ENCODE results near the gene PHKB. TPM values are rescaled to one million over a fixed set of nuclear protein-coding genes. Genes with fewer than 3 reads are reported as not detected.

PHKB gene
- total RNA-seq, 4 donors from 2014 or later, result 71.4 to 114 (median 90.1) TPM

DNA sequence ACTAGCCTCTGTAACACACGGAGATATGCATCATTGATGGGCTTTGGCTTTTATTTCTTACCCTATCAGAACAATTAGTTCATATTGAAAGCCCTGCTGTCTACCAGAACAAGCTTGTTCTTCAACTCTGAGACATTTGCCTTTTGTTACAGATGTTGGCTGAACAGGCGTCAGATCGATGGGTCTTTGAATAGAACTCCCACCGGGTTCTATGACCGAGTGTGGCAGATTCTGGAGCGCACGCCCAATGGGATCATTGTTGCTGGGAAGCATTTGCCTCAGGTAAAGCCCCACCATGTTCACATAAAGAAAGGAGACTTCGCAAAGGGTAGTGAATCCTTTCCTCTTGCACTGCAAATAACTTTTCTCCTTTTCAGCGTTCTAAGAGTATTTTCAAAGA, 232.1 kb downstream of the PHKB start:
- no peak for TF ChIP-seq CTCF (IDR thresholded peaks at IDR 0.05; ENCODE audit: low read depth)

GRCh38 chr16:47694543-47694942, 233.4 kb downstream of the PHKB start:
- TF ChIP-seq CTCF (IDR thresholded peaks at IDR 0.05; ENCODE audit: low read depth), result no peak

DNA sequence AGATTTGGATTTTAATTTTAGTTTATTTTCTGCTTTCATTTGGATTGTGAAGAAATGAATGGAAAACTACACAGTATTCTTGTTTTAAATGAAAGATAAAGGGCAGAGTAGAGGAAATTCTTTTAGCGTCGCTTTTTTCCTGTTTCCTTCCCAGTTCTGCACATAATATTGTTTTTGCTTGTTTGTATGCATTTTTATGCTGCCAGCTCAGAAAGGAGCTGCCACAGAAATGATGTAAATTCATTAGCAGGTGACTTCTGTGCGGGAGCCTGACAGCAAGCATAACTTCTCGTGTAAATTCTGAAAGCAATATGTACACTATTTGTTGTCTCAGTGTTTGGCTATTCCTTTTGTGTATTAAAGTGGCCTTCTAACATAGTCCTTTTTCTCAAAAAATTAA, 234.6 kb downstream of the PHKB start:
- no peak for TF ChIP-seq CTCF (IDR thresholded peaks at IDR 0.05; ENCODE audit: low read depth)

DNA sequence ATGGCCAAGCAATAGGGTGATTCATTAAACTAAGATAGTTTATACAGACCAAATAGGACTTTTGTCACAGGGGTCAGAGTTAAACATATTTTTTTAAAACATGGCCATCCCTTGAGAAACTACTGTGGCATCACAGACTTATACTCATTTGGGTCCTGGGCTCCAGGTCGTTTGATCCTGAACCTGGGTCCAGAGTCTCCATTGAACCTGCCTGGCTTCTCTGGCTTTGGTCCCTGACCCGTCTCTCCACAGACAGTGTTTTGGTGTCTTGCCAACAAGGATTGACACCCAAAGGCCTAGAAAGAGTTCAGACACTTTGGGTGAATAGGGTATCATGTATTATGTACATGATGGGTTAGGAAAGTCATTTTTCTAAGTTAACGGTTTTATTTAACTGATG, 236.7 kb downstream of the PHKB start:
- no peak for TF ChIP-seq CTCF (IDR thresholded peaks at IDR 0.05; ENCODE audit: low read depth)

GRCh38 chr16:47699106-47699505, 238.0 kb downstream of the PHKB start:
- no peak for TF ChIP-seq CTCF (IDR thresholded peaks at IDR 0.05; ENCODE audit: low read depth)

DNA sequence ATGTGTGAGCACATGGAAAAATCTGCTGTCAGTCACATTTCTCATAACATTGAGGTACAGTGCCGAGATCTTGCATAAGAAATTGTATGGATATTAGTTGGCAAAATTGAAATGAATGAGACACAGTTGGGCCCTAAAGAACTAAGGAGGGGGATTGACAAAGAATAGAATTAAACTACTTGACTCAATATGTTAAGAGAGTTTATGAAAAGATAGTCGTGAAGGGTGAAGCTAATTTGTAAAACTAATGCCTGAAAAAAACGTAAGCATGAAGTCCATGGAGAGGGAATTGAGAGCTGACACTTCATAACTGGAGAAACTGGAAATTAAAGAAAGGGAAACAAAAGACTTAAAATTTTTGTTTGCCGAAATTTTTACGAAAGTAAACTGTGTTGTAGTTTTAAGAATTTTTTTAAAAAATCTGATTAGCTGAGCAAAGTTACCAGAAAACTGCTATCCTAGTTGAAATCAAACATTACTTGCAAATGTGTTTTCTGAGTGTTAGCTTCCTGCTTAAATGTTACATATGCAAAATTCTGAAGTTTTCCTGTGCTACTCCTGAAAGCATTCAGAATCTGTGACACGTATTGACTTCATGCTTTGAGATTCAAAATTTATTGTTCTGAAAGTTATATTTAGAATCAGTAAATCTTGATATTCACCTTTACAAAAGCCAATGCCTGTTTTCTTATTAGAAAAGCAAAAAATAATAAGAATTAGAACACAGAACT, 239.9 kb downstream of the PHKB start:
- no peak for TF ChIP-seq CTCF (IDR thresholded peaks at IDR 0.05; ENCODE audit: low read depth)

- TF ChIP-seq CTCF (IDR thresholded peaks at IDR 0.05; ENCODE audit: low read depth), result no peak
Measured at GRCh38 chr16:47705266-47705665, 244.1 kb downstream of the PHKB start.
